HG03432 (cell line): ENCODE measurements around the gene COL4A1.

ENCODE experiments used
- ATAC-seq: cut with Tn5 transposase; IDR thresholded peaks from one replicate; pipeline ENCODE4 v1.9.1; 2021; ENCODE audit warnings: mild to moderate bottlenecking, moderate library complexity; ENCODE audit not compliant: unreplicated experiment

COL4A1 gene

DNA sequence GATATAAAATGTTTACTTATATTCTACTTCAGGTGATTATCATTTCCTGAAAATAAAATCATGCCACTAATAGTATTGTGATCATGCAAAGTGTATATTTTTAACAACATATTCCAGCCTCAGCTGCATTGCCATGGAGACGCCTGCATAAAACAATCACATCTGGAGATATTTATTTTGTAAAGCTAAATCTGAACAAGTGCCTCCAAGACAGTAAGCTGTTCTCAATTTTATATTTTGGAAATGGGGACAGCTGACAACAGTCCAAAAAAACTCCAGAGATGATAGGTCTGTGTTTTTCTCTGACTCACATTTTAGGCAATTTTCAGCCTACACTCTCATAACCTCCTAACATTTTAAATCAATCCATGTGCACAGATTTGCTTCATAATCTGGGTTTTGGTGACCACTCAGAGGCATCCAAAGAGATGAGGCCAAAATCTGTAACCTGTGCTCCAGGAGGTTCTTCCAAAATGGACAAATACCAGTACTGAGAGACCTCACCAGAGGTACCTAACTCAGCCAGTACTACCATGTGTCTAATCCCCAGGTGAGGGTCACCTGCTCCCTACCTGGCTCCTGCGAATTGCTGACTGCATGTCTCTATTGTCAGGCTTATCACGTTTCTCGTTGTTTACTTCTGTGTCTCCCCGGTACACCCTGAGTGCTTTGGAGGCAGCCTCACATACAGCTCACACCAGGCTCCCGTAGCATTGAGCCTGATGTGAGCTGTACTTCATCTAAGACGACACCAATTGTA is 62.7 kb downstream of the COL4A1 start:
- no peak for ATAC-seq

DNA sequence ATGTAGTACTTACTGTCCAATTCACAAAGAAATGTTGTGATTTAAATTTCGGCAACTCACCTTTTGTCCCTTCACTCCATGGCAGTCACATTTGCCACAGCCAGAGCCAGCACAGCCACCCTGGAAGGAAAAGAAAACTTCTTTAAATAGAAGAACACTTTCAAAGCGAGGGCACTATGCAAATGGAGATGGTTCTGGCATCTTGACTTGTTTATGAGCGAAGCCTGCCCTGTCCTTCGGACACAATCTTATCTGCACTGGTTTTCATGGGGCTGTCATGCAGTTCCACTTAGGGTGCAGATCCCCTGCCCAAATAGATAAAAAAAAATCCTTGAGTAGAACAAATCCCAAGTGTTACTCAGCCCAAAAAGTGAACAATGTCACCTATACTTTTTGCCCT is 64.3 kb downstream of the COL4A1 start:
- ATAC-seq, result no peak

DNA sequence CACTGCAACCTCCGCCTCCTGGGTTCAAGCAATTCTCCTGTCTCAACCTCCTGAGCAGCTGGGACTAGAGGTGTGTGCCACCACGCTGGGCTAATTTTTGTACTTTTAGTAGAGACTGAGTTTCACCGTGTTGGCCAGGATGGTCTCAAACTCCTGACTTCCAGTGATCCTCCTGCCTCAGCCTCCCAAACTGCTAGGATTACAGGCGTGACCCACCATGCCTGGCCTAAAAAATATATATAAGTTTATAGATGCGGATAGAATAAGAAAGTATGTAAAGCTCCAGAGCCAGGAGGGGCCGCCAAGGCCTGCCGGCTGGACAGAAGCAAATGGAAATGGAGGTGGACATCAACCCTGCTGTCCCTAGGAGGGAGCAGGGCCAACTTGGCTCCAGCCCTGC is 66.0 kb downstream of the COL4A1 start:
- ATAC-seq, result no peak

DNA sequence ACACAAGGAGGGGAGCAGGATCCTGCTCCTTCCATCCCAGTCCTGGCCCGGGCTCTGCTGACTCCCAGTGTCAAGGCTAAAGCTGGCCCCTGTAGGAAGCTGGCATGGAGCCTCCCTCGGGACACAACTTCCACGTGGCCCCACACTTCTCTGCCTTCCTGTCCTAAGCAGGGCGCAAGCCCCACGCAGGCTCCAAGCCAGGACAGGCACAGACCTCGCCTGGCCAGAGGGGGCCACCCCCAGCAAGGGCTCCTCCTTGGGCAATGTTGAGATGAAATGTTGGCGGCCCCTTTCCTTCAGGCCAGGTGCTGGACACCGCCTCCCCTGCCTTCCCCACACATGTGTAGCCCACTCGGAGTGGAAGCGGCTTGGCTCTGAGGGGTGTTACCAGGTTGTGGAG is 66.6 kb downstream of the COL4A1 start:
- no peak for ATAC-seq

DNA sequence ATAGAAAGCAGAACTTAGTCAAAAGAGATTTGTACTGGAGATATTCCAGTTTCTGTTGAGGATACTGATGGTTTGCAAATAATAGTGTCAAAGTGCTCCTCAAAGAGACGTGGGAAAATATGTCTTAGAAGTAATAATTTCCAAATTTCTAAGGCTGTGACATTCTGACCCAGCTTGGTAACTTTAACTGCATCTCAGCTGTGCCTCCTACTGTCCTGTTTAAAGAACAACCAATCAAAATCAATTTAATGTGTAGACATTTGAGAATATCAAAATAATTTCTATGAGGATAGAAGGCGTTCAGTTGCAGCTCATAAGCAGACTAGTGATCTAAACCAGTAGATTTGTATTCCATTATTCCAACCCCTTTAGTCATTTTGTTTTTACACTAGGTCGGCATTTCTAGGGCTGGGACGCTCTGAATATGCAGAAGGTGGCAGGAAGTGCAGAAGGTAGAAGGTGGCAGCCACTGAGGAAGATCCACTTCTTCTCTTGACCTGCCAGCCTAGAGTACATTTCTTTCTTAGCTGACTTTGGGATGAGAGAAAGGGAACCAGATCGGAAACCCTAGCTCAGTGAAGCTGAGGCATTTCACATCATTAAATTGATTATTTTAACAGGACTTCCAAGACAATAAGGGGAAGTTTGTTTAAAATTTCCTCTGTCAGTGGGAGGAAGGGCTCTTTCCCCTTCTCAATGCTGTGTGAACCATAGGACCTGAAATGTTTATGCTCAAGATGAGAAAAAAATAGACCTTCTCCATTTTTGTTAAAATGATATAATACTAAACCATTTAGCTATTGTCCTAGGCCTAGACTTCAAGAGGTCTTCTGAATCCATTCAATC is 67.5 kb downstream of the COL4A1 start:
- ATAC-seq, result no peak

DNA sequence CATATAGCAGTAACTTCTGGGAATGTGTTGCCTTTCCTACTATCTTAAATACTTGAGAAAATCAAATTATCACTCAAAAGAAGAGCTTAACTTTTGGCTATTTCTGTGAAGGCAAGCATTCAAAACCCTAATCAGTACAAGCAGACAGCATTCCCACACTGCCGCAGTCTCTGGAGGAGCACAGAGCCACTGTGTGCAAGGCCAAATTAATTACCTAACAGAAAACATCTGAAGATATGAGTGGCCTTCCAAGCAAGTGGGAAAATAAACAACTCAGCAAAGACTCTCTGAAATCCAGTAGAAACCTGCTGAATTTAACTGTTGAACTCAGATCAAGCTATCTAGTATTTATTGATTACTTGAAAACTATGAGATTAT is 68.2 kb downstream of the COL4A1 start:
- no peak for ATAC-seq

DNA sequence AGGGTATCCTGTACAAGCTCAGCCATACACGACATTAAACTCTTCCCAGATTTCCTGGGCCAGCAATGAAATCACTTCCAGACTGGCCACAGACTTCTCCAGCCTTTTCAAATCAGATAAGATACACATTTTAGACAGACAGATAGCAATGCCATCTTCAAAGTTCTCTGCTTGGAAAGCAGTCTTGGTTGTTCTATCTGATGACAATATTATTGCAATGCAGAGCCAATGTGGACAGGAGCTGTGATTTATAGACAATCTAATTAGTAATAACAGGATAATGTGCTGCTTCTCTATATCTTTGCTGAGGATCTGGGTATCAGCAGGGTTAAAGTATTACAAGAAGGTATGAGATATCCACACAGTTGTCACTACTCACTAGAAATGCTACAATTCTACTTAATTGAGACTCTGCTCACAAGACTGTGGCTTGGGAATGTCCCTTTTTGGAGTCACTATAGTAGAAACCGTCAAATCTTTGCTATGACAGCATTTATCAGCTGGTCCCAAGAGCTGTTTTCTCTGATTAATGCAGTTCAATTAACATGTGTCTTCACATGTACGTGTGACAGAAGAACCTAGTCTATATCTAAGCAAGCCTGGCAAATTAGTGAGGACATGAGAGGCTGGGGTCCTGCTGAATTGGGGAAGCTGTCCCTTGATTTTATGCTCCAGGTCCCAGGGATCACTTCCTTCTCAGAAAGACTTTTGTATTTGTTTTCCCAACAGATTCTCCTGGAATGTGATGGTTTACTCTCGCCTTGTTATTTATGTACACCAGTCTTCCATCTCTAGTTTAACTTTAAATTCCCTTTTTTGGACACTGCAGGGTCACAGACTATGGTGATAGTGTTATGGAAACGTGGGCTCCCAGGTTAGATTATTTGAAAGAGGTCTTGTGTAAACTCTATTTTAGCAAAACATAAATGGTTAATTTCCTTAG is 68.8 kb downstream of the COL4A1 start:
- ATAC-seq, result no peak

DNA sequence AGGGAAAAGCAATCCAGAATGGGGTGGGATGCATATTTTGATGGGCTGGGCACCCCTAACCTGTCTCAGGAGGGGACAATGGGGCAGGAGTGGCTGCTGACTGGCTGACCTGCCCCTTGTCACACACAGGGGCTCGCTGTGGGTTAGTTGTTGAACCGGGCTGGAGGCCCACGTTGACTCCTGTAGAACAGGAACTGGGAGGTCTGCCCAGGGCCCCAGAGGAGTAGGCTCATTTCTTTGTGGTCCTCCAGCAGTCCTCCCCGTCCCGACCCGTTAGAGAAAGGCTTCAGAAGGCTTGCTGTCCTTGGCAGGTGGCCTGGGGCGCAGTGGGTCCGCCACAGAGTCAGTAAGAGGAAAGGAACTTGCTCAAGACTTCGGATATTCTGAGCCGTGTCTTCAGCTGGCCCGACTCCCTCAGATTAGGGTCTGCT is 70.1 kb downstream of the COL4A1 start:
- ATAC-seq, result no peak

DNA sequence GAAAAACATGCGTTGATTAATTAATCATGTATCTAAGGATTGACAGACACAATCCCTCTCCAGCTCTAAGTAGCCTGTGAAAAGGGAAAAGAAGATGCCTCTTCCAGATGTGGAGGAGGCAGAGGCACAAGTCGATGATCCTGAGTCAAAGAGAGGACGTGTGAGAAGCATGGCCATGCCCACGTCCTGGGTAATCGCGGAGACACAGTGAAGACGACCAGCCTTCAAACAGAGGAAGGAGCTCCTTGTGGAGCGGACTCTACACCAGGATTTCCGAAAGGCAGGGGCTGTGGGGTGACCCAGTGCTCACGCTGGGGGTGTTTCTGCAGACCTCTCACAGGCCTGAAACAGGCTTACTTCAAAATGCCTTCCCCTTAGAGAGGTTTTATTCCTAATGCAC is 70.5 kb downstream of the COL4A1 start:
- no peak for ATAC-seq

DNA sequence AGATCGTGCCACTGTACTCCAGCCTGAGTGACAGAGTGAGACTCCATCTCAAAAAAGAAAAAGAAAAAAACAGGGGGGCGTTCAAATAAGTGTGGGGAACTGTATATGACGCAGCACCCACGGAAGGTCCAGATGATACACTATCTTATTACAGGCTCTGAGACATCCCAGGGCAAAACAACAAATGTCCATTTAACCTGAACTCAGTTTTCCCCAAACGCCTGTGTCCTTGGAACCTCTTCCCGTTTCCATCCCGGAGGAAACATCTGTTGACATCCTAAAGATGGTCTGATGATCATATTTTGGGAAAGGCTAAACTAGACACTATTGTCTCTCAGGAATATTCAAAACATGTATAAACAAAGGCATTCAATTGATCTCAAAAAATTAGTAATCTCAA is 72.4 kb downstream of the COL4A1 start:
- no peak for ATAC-seq

DNA sequence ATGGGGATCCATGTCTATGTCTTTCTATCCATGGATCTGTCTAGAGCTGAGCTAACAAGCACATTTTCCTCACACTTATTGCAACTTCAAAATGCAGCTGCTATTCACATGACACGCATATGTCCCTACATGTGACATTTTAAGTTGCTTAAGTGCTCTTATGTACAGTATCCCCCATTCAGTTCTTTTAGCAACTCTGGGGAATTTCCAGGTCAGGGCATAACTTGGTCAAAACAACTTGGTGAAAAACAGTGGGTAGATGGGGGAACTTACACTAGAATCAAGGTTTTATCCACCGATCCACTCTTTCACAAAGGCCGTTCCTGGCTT is 73.0 kb downstream of the COL4A1 start:
- ATAC-seq, result no peak

DNA sequence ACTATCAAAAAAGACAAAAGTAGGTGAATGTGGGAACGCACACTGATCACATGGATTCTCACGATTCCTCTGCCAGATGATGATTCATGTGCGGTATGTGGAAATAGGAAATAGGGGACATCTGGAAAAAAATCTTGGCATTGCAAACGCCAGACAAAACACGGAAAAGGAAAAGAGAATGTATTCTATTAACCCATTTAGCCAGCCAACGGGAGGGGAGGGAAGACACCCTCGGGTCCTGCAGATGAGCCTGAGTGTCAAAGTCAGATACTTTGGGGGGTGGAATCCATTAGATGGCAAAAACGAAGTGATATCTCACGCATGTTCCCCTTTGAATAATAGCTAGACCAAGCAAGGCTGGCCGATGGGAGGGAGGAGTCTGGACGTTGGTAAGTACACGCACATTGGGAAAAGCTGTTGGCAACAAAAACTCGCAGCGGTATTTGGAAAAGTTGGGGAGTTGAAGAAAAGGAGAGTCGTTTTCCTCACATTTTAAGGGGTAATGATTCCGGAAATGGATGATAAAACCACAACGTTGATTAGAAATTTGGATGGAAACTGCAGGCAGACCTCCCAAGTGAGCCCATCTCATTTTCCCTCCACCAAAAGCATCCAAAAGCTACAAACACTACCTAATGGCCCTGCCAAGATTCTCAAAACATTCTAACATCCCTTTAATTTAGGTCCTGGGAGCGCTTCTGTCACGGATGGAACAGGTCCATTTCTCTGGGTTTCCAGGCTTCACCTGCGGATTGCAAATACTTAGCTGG is 73.6 kb downstream of the COL4A1 start:
- ATAC-seq, result no peak

DNA sequence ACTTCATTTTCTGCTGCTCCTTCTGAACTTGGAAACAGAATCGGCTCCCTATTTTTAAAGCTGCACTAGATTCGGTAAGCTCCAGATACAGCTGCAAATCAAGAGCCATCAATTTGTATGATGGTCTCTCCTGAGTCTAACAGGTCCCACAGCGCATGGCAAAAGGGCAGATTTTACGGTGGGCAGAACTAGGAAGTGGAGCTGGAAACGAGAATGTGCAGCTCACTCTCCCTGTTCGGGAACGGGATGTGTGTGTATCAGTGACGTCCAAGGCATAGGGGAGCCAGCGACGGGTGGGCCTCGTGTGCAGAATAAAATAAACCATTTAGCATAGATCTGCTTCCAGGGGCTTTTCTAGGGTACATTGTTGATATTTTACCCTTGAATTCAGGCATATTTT is 74.2 kb downstream of the COL4A1 start:
- no peak for ATAC-seq

DNA sequence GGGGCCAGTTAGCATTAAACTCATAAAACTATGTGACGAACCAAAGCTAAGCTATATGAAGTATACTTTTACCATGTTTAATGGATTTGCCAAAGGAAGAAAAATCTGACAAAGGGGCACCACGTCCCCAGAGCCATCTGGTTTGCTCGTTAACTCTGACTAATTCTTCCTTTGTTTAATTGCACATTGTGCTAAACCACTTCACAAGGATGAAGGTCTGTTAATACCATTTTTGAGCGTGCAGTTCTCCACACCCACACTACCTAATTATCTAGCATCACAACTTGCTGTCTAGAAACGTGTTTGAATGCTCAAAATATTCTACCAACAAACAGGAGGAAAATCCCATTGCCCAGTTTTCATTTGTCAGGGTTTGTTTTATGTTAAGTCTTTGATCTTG is 74.8 kb downstream of the COL4A1 start:
- ATAC-seq, result no peak

DNA sequence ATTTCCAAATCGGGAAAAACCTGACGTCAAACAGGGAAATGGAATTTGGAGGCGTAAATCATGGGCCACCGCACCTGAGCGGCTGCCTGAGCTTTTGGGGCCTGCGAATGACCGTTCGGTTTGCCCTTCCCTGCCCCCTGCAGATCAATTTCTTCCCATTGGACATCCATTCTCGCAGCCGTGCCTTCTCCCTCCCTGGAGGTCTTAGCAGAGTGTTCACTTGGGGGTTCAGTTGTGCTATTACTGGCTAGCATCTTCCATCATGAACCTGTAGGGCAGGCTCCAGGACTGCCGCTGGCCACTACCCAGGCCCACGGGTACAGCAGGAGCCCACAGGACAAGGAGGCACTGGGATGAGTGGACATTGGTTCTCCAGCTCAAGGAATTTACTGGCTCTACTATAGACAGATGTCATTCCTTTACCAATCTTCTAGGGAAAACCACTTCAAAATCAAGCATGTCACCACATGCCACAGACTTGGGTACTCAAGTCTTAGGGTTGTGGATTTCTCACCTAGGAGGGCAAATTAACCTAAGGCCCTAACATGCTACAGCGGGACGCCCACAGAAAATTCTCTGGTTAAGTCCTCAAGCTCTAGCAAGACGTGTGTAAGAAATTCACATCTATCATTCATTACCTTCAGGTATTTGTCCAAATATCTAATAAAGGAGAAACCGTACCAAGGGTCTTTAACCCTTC is 75.5 kb downstream of the COL4A1 start:
- ATAC-seq, result no peak

DNA sequence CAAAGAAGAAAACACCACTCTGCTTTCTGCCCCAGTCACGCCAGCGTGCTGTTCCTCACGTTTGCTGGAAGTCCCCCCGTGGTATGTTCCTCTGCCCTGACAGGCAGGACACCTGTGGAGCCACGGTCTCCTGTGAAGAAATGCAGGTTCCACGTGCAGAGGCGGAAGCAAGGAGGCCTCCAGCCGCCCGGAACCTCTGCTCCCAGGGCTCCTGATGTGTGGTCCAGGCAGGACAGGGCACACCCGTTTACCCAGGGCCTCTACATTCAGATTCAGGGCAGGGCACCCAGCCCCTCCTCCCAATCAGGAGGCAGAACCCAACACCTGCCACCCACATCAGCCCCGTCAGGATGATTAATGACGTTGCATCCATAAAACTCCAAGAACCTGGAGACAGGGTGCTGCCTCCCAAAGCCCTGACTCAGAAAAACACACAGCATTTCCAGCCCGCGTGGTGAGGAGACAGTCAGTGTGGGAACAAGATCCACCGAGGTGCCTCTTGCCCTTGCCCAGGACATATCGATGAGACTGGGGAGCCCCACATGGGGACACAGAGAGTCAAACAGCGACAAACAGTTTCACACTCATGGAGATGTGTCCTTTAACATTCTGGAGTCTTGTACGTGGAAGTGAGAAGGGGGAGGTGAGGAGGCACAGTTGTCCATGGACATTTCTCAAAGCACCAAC is 76.2 kb downstream of the COL4A1 start:
- ATAC-seq, result no peak

DNA sequence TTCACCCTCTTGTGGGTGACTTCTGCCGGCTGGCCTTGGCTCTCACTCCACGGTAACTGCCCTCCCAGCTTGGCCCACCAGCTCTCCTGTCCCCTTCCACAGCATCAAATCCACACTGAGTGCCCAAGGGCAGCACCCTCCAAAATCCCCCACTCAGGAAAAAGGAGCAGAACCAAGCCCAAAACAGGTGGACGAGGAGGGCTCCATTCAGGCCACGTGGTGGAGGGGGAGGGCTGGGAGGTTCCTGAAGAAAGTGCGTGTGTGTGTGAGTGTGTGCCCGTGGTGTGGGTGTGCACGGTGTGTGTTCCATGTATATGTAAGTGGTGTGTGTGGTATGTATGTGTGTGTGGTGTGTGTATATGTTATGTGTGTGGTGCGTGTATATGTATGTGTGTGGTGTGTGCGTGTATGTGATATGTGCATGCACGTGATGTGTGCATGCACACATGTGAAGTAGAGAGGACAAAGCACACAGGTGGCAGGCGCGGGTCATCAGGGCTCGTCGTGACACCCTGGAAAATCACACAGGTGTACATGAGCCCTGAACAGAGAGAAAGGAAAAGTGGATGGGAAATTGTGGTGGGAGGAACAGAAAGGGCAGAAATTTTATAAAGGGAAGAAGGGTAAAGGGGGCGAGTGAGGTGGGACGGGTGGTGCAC is 76.9 kb downstream of the COL4A1 start:
- ATAC-seq, result no peak

DNA sequence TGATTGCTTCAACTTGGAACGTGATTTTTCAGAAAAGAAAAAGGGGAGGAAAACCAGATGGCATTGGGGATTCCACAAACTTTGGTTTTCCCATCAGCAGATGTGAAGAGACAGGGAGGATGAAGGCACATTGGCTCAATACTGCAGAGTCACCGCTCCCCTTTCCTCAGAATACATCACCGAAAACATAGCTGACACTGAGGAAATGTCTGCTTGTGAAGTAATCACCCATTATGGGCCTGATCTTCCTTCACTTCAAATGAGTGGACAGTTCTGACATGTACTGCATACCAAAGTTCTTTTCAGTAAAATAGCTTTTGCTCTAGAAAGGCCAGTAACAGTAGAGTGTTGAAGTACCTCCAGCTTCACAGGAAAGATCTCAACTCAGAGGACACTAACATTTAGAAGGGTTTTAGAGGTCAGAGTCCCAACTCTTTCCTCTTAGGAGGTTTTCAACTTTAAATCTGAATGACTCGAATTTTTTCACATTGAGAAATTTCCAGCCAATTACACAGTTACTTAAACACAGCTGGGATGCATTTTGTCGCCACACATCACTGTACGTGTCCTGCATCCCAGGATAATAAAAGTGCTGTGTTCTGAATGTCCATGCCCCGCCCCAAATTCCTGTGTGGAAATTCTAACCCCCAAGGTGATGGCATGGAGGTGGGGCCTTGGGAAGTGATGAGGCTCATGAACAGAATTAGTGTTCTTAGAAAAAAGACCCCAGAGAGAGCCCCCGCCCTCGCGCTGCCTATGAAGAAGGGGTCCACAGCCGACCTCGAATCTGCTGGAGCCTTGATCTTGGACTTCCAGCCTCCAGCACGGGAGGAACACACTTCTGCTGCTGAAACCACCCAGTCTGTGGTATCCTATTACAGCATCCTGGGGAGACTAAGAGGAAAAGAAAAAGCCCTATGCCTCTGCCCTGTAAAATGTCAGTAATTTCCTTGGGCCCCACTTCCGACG is 77.7 kb downstream of the COL4A1 start:
- no peak for ATAC-seq
